Hypothalamus (tissue), 51 donors: ENCODE measurements around the gene TSPYL4.
"Not testable (repeated sequence)": the region's sequence is repeated elsewhere in the genome, so short reads cannot be mapped to it uniquely, and the experiment has no call there.

ENCODE experiments used
- DNase-seq, 51 donors: peaks; one replicate each; lab custom pipeline; 2025; lab: John Stamatoyannopoulos, UW

Gene TSPYL4

DNA sequence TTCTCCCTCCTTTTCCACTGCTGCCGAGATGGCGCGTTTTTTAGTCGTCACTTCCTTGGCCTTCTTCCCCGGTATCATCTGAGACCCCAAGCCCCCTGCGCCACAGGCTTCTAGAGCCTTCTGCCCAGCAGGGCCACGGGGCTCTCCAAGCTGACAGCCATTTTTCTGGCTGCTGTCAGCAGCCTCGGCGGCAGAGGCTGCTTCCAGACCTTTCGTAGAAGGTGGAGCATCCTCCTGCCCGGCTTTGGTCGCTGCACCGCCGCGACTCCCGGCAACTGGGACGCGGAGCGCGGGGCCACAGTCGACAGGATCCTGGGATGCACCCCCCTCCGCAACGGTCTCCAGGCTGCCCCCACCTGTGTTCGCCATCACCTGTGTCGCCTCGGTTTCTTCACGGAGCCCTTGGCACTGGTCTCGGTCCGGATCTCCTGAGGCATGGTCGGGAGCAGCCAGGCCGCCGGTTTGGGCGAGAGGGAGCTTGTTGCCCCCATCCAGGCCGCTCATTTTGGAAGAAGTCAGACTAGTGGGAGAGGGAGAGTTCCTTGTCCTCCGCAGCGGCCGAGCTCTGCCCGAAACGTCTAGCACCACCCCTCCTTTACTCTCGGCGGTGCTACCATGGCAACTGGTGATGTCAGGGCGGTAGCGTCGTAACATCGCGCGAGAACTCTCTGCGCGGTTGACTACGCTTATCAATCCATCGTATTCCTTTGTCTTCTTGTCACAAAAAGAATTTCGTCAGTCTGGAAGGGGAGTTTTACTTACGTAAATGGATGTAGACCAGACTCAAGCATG is at the start of gene TSPYL4:
TSS of gene TSPYL4 (minus strand) at position 571 of the 792 bp plus-strand sequence. CDS start at position 504, 67 bp downstream.
- peak; percentile 47 to 96 (median 88) for DNase-seq

DNA sequence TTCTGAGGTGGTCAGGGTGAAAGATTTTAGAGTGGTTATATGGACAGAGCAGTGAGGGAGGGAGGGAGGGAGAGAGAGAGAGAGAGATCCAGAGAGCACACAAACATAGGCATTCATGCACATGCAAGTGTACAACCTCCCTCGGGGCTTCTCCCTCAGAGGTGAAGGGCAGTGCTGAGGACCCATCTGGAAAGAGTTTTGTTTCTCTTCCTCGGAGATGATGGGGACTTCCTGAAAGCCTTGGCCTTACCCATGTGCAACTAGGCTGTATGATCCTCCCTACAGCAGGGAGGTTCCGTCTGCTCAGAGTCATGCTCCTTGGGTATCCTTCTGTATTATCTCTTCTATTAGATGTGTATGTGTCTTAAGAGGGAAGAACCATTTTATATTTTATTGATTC is 47.2 kb upstream of the TSPYL4 start:
- no peak for DNase-seq

DNA sequence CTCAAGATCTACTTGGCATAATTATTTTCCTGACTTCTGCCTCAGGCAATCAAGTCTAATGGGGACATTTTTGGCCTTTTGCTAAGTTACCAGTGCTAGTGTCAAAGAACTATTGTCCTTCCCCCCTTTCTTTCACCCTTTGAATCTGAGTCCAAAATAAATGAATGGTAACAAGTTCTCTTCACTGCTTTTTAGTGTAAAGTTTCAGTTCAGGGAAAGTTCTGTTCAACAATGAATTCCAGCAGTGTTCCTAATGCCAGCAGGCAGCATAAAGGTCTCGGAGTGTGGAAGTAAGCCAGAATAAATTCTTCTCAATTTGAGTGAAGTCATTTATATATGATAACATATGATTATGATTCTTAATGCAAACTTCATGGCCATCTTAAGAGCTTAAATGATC is 46.7 kb upstream of the TSPYL4 start:
- DNase-seq: no peak

GRCh38 chr6:116298973-116299372 is 45.1 kb upstream of the TSPYL4 start:
- DNase-seq: no peak

GRCh38 chr6:116298273-116298672 is 44.4 kb upstream of the TSPYL4 start:
- no peak for DNase-seq

- no peak for DNase-seq
These were observed 38.7 kb upstream of the TSPYL4 start for GRCh38 chr6:116292553-116292952.

- no peak for DNase-seq
These were observed 38.0 kb upstream of the TSPYL4 start for GRCh38 chr6:116291701-116292396.

- DNase-seq: no peak
These were observed 36.9 kb upstream of the TSPYL4 start for GRCh38 chr6:116290799-116291198.

GRCh38 chr6:116289876-116290275 is 36.0 kb upstream of the TSPYL4 start:
- DNase-seq: no peak

DNA sequence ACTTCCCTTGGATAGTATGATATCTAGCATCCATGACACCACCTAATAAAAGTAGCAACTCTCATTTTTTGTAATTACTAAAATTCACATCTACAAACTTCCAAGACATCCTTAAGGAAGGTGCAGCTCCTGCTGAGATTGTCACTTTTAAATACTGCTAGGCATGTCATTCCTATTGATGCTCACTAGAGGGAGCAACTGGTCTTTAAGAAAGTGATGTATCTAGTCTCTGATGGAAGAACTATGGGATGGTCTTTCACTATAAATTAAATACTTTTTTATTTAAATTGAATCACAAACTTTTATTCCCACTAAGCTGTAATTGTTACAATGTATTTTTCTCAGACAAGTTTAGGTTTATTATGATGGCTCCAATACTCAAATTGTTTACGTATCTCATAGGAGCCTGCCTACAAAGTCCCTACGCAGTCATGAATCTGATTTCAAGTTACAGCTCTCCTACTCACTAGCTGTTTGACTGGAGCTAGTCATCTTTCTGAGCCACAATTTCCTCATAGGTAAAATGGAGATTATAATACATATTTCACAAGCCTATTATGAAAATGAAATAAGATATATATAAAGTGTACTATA is 33.9 kb upstream of the TSPYL4 start:
- DNase-seq: peak in 1 of 51 donors; percentile 44

DNA sequence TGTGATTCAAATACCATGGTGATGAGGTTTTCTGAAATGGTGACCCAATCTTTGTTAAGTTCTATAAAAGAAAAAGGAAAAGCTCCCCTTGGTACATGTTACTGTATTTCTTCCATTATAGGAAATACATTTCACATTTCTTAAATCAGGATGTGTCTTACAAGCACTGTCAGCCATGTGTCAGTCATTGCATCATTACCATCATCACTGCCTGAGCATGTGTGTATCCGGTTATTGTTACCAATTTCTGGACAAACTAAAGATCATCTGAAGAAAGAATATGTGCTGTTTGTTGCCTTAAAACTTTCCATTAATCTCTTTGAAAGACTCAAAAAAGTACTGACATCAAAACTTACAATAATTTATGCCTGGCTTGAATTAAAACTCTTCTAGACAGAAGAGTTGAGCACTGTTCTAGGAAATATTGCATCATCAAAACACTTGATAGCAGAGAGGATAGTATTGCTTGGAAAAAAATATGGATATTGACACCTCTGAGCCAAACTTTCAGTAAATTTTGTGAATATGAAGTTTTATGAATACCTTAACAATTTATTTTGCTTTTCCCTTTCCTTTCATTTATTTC is 33.0 kb upstream of the TSPYL4 start:
- no peak for DNase-seq

DNA sequence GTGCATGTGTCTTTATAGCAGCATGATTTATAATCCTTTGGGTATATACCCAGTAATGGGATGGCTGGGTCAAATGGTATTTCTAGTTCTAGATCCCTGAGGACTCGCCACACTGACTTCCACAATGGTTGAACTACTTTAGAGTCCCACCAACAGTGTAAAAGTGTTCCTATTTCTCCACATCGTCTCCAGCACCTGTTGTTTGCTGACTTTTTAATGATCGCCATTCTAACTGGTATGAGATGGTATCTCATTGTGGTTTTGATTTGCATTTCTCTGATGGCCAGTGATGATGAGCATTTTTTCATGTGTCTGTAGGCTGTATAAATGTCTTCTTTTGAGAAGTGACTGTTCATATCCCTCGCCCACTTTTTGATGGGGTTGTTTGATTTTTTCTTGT is 31.1 kb upstream of the TSPYL4 start:
- not testable (repeated sequence) for DNase-seq

- DNase-seq: no peak
These were observed 29.3 kb upstream of the TSPYL4 start for GRCh38 chr6:116283191-116283590.

DNA sequence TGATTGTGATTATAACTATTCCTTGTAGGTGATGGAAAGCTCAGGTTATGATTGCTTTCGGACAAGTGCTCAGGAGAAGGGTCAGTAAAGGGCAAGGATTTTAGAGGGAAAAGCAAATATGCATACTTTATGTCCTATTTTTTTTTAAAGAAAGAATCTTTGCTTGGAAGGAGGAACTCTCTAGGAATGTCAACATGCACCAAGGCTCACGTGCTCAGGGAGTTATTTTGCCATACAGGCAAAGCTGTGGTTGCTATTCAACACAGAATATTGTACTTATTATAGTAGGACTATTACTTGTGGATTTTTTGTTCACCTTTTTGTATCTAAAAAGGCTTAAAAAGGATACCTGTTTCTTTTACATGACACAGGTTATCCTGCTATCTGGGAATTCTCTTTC is 28.8 kb upstream of the TSPYL4 start:
- DNase-seq: no peak

- DNase-seq: no peak
These were observed 27.1 kb upstream of the TSPYL4 start for GRCh38 chr6:116280933-116281316.

- DNase-seq: no peak
These were observed 26.5 kb upstream of the TSPYL4 start for GRCh38 chr6:116280161-116280932.

DNA sequence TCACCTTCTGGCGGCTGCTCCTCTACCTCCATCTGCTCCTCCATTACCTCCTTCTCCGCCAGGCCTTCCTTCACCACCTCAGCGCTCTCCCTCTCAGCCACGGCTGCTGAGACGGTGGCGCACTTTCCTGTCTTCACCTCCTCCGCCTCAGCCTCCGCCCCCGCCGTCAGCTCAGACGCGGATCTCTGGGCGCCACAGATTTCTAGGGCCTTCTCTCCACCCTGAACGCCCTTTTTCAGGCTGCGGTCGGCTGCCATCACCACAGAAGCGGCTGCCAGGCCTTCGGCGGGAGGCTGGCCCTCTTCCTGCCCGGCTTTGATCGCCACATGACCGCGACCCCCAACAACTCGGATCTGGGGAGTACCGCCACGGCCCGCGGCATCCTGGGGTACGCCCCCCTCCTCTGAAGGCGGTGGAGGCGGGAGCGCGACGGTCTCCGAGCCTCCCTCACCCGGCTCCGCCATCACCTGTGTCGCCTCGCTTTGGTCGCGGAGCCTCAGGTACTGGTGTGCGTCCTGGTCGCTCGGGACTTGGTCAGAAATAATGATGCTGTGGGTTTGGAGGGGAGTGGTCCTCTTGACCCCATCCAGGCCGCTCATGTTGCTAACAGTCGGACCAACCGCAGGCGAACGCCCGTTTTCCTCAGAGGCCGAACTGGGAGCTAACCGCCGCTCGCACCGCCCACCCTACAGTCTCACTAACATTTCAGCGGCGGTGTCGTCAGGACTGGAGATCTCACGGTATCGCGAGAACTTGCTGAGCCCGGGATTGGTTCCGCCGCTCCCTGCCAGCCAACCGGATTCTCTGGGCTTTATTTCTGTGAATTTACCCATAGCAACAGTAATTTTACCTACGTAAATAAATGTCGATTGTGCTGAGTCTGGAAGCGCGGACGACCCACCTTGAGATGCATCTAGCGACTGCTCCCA is 25.6 kb upstream of the TSPYL4 start, which contains the start of gene TSPYL1:
TSS of gene TSPYL1 (minus strand) at position 699 of the 929 bp plus-strand sequence. CDS start at position 599, 100 bp downstream.
- peak; percentile 52 to 98 (median 90) for DNase-seq

DNA sequence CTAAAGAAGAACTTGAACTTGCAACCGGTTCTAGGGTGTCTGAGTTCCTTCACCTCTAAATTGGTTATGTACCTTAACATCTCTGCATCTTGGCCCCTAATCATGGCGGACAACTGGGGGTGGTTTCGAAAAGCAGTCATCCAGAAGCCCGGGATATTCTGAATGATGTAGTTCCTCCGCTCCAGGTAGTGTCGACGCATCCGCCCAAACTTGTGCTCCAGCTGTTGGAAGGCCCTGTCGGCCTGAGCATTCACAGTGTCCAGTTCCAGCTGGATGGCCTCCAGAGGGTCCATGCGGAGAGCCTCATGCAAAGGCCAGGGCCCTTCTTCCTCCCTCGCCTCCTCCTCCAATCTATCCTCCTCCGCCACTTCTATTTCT is 25.0 kb upstream of the TSPYL4 start:
- peak in 14 of 51 donors; percentile 30 to 70 (median 48) for DNase-seq

DNA sequence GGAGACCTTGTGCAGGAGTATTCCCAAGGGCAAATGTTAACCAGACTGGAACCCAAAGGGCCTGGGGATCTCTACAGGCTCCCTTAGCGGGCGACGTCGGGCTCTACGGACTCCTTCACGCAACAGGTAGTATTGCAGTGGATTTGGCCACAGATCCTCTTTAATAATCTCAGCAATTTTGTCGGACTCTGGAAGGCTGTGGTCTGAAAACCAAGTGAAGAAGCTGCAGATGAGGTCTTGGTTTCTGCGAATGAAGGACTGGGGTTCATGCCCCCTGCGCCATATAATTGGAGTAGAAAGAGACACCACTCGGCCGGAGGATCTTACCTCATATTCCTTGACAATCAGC is 24.6 kb upstream of the TSPYL4 start:
- DNase-seq: no peak
